Liver (tissue), 9 donors: ENCODE data around the gene PPFIA1. TPM values are rescaled to one million over a fixed set of nuclear protein-coding genes. Genes with fewer than 3 reads are reported as not detected.

Experiments used
- DNase-seq: peaks from one replicate; pipeline ENCODE4 v3.0.0-alpha.2; 2017; ENCODE audit warnings: low spot score
- H3K27ac ChIP-seq, 2 donors: one replicate each; pipeline ENCODE4 v1.7.0; 2013; ENCODE audit warnings: inconsistent platforms in 2 of 2, low read length in 2 of 2, control low read depth in 1 of 2, low read depth in 1 of 2, mild to moderate bottlenecking in 1 of 2
- H3K27me3 ChIP-seq, 4 donors: one replicate each; pipeline versions ENCODE4 v1.6.1 to v1.7.0; 2013; ENCODE audit warnings: low read length in 3 of 4, inconsistent platforms in 1 of 4, mild to moderate bottlenecking in 1 of 4, moderate library complexity in 1 of 4; ENCODE audit not compliant: control insufficient read depth in 4 of 4, insufficient read depth in 4 of 4
- H3K36me3 ChIP-seq, 4 donors: one replicate each; pipeline versions ENCODE4 v1.6.1 to v1.7.0; 2013; ENCODE audit warnings: low read length in 3 of 4, mild to moderate bottlenecking in 3 of 4, low read depth in 1 of 4, moderate library complexity in 1 of 4; ENCODE audit not compliant: control insufficient read depth in 4 of 4, insufficient read depth in 3 of 4
- H3K4me1 ChIP-seq, 4 donors: one replicate each; pipeline versions ENCODE4 v1.6.1 to v1.7.0; 2013; ENCODE audit warnings: low read length in 3 of 4, mild to moderate bottlenecking in 3 of 4, moderate library complexity in 1 of 4; ENCODE audit not compliant: control insufficient read depth in 4 of 4, insufficient read depth in 4 of 4
- H3K4me3 ChIP-seq, 3 donors: one replicate each; pipeline versions ENCODE4 v1.6.1 to v1.7.0; 2013; ENCODE audit warnings: low read length in 3 of 3, control low read depth in 1 of 3, low read depth in 1 of 3, mild to moderate bottlenecking in 1 of 3
- H3K9ac ChIP-seq, 2 donors: one replicate each; pipeline ENCODE4 v1.7.0; 2013; ENCODE audit warnings: low read length in 2 of 2, mild to moderate bottlenecking in 2 of 2, moderate library complexity in 2 of 2, control low read depth in 1 of 2, low read depth in 1 of 2
- H3K9me3 ChIP-seq, 4 donors: one replicate each; pipeline versions ENCODE4 v1.6.1 to v1.7.0; 2013; ENCODE audit warnings: low read length in 3 of 4; ENCODE audit not compliant: control insufficient read depth in 4 of 4
- CTCF ChIP-seq: fragments of 150-350 bp; IDR thresholded peaks from 2 replicates; pipeline ENCODE4 v1.5.1; 2017; ENCODE audit warnings: improper control_type of control experiment, low read depth, low read length; ENCODE audit not compliant: missing input control
- EGR1 ChIP-seq, 2 donors: IDR thresholded peaks; 2 replicates each; pipeline ENCODE4 v1.6.1; 2016 to 2018; ENCODE audit warnings: antibody characterized with exemption in 2 of 2, low read depth in 2 of 2
- FOXA1 ChIP-seq: IDR thresholded peaks from 2 replicates; pipeline ENCODE4 v1.6.1; 2016; ENCODE audit warnings: antibody characterized with exemption
- FOXA2 ChIP-seq: IDR thresholded peaks from 2 replicates; pipeline ENCODE4 v1.6.1; 2016; ENCODE audit warnings: antibody characterized with exemption
- HNF4G ChIP-seq: IDR thresholded peaks from 2 replicates; pipeline ENCODE4 v1.6.1; 2016; ENCODE audit warnings: antibody characterized with exemption
- JUND ChIP-seq, 2 donors: IDR thresholded peaks; 2 replicates each; pipeline ENCODE4 v1.6.1; 2016; ENCODE audit warnings: antibody characterized with exemption in 2 of 2
- NR2F2 ChIP-seq: IDR thresholded peaks from 2 replicates; pipeline ENCODE4 v1.6.1; 2016; ENCODE audit warnings: antibody characterized with exemption
- RXRA ChIP-seq, 2 donors: IDR thresholded peaks; 2 replicates each; pipeline ENCODE4 v1.6.1; 2017 to 2018; ENCODE audit warnings: antibody characterized with exemption in 2 of 2, mild to moderate bottlenecking in 1 of 2
- SP1 ChIP-seq: IDR thresholded peaks from 2 replicates; pipeline ENCODE4 v1.6.1; 2018; ENCODE audit warnings: antibody characterized with exemption, mild to moderate bottlenecking
- TAF1 ChIP-seq: conservative IDR thresholded peaks from 2 replicates; pipeline ENCODE4 v1.6.1; 2016; ENCODE audit warnings: antibody characterized with exemption, mild to moderate bottlenecking
- WGBS: extraction: QIAGEN DNeasy Blood & Tissue Kit; methylation state at CpG from one replicate; pipeline ENCODE4 v1.1.7; 2013; 5-methylcytosine and 5-hydroxymethylcytosine counted together
- polyA plus RNA-seq, 2 donors: library from polyadenylated mRNA; stranded (reverse) in 1 of 2; unstranded in 1 of 2; fragments of 200-250 nt in 1 of 2; fragments of >200 nt in 1 of 2; fragmentation: Nextera tagmentation in 1 of 2; extraction: Ambion mirVana in 1 of 2; gene quantifications; one replicate each; pipeline versions ENCODE4 v1.2.1 to v1.2.3, GENCODE V29; 2013 to 2015
- total RNA-seq, 2 donors: library from RNA; depleted of rRNA; stranded (reverse); fragments of >200 nt; gene quantifications; one replicate each; pipeline ENCODE4 v1.2.3, GENCODE V29; 2014
- TF ChIP-seq, protein P1 (sequence below): IDR thresholded peaks from 2 replicates; pipeline ENCODE4 v1.6.1; 2016; ENCODE audit warnings: antibody characterized with exemption
- TF ChIP-seq, protein P2 (sequence below): IDR thresholded peaks from 2 replicates; pipeline ENCODE4 v1.6.1; 2016; ENCODE audit warnings: antibody characterized with exemption
- TF ChIP-seq, protein P3 (sequence below): IDR thresholded peaks from 2 replicates; pipeline ENCODE4 v1.6.1; 2016; ENCODE audit warnings: antibody characterized with exemption, mild to moderate bottlenecking
- donor health status: healthy.
- donor health status: healthy.
- donor health status: healthy.
- donor health status: healthy.
- donor health status: healthy.

Gene PPFIA1
- total and polyA plus RNA-seq, 4 donors: 9.9 to 39.6 (median 14.5) TPM

DNA sequence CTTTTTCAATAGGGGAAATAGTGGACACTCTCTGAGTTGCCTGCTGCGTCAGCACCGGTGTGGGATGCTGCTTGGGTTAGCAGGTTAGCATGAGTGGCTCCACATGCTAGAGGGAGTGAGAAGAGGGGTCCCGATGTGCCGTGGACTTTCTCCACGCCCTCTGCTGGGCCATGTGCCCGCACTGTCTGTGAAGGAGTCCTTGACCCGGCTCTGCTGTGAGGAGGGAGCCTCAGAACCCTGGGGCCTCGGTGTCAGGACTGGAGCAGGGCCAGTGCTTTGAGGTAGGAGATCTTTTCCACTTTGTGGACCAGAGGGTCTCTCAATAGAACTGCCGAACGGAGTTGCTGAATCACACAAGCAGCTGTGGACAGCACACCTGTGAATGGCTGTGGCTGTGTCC is 142.7 kb downstream of the PPFIA1 start (continued):
- TF ChIP-seq, protein P1, sequence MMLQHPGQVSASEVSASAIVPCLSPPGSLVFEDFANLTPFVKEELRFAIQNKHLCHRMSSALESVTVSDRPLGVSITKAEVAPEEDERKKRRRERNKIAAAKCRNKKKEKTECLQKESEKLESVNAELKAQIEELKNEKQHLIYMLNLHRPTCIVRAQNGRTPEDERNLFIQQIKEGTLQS: no peak
- TF ChIP-seq EGR1 (IDR thresholded peaks at IDR 0.05; ENCODE audit: low read depth in 2 of 2): no peak
- no peak for TF ChIP-seq NR2F2
- no peak for TF ChIP-seq HNF4G
- no peak for TF ChIP-seq RXRA (IDR thresholded peaks at IDR 0.05)

DNA sequence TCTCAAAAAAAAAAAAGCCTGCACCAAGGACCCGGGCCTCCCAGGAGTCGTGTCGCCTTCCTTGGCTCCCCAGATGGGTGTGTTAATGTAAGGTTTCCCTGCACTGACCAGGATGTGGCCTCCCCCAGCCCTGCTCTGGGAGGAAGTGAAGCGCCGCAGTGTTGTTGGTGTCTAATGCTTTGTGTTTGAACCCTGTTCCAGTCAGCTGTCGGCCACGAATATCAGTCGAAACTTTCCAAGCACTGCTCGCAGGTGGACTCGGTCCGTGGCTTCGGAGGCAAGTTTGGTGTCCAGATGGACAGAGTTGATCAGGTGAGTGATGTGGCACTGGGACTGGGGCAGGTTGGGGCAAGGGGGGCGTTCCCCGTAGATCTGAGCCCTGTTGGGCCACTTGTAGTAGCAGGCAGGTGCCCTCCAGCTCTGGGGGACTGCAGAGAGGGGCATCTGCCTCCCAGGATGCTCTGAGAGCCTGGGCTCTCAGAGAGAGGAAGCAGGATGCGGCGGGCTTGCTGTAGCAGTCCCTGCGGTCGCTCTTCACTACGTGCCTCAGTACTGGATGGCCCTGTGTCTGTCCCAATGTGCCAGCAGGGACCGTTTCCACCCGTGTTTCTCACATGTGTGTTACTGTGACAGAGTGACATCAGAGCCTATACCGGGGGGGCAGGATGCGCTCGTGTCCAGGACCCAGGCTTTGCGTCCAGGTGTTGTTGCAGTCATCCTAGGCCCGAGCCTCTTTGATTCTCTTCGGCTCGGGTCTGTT is 144.0 kb downstream of the PPFIA1 start:
- Histone ChIP-seq H3K4me1 (no peaks in the 10 kb centered on the region), H3K27me3 (no peaks in the 10 kb centered on the region), H3K27ac (no peak overlapping the region)

More for the DNA sequence above, 144.0 kb downstream of the PPFIA1 start:
- Histone ChIP-seq H3K9ac (no peak overlapping the region), H3K36me3 (peaks cover 15 to 77% (median 51%) of the 10 kb centered on the region in 4 donors), H3K4me3 (no peak overlapping the region), H3K9me3 (no peaks in the 10 kb centered on the region)
- TF ChIP-seq RXRA (IDR thresholded peaks at IDR 0.05) (no peak), JUND (IDR thresholded peaks at IDR 0.05) (no peak), SP1 (no peak), EGR1 (IDR thresholded peaks at IDR 0.05; ENCODE audit: low read depth in 2 of 2) (no peak), FOXA1 (no peak), TAF1 (no peak), FOXA2 (no peak), CTCF (no peak)
- TF ChIP-seq, protein P2, sequence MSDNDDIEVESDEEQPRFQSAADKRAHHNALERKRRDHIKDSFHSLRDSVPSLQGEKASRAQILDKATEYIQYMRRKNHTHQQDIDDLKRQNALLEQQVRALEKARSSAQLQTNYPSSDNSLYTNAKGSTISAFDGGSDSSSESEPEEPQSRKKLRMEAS: no peak
- TF ChIP-seq, protein P3, sequence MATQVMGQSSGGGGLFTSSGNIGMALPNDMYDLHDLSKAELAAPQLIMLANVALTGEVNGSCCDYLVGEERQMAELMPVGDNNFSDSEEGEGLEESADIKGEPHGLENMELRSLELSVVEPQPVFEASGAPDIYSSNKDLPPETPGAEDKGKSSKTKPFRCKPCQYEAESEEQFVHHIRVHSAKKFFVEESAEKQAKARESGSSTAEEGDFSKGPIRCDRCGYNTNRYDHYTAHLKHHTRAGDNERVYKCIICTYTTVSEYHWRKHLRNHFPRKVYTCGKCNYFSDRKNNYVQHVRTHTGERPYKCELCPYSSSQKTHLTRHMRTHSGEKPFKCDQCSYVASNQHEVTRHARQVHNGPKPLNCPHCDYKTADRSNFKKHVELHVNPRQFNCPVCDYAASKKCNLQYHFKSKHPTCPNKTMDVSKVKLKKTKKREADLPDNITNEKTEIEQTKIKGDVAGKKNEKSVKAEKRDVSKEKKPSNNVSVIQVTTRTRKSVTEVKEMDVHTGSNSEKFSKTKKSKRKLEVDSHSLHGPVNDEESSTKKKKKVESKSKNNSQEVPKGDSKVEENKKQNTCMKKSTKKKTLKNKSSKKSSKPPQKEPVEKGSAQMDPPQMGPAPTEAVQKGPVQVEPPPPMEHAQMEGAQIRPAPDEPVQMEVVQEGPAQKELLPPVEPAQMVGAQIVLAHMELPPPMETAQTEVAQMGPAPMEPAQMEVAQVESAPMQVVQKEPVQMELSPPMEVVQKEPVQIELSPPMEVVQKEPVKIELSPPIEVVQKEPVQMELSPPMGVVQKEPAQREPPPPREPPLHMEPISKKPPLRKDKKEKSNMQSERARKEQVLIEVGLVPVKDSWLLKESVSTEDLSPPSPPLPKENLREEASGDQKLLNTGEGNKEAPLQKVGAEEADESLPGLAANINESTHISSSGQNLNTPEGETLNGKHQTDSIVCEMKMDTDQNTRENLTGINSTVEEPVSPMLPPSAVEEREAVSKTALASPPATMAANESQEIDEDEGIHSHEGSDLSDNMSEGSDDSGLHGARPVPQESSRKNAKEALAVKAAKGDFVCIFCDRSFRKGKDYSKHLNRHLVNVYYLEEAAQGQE: no peak
- TF ChIP-seq, protein P1: no peak
- DNase-seq: no peak
- WGBS: 94% methylated on average over 28 of the region's 28 CpGs
